AG04450 (cell line): ENCODE data around the gene MYO1E. TPM values are rescaled to one million over a fixed set of nuclear protein-coding genes. Genes with fewer than 3 reads are reported as not detected.

Experiments
- CTCF ChIA-PET: fragments of 300-600, 350-600 bp; formaldehyde crosslinking; extraction: SDS; loops from one replicate; lab custom pipeline; 2022; ENCODE audit warnings: antibody characterized with exemption, inconsistent platforms; lab: Charles Lee
- POLR2A ChIA-PET: fragments of 350-600 bp; formaldehyde crosslinking; extraction: SDS; loops from one replicate; lab custom pipeline; 2021; ENCODE audit warnings: antibody characterized with exemption, inconsistent platforms; lab: Yijun Ruan, JAX
- DNase-seq: peaks from one replicate; pipeline ENCODE4 v3.0.0-alpha.2; 2011; ENCODE audit warnings: low read depth, low spot score
- H3K27ac ChIP-seq: one replicate; pipeline ENCODE4 v1.5.1; 2012; ENCODE audit warnings: low read depth, low read length, control low read depth
- H3K27me3 ChIP-seq: one replicate; pipeline ENCODE4 v1.6.0; 2012; ENCODE audit warnings: low read length; ENCODE audit not compliant: control insufficient read depth, insufficient read depth
- H3K4me3 ChIP-seq: 2 replicates; pipeline ENCODE4 v1.5.1; 2011; ENCODE audit warnings: mild to moderate bottlenecking, low read depth, low read length, control low read depth
- H3K9me3 ChIP-seq: 2 replicates; pipeline ENCODE4 v1.5.1; 2012; ENCODE audit warnings: low read length; ENCODE audit not compliant: control insufficient read depth, insufficient read depth
- CTCF ChIP-seq: IDR thresholded peaks from 2 replicates; pipeline ENCODE4 v1.5.1; 2011; ENCODE audit warnings: low read depth, low read length, control low read depth, inconsistent platforms
- polyA plus RNA-seq: library from polyadenylated mRNA; depleted of rRNA; stranded (reverse); fragments of >200 nt; gene quantifications from 2 replicates; pipeline ENCODE4 v1.2.3, GENCODE V29; 2011

MYO1E gene
- polyA plus RNA-seq, 1 experiment = 49.1 TPM

- TF ChIP-seq CTCF = no peak
- DNase-seq = peak; percentile 41
- no peaks in the 10 kb centered on the region for H3K27me3 ChIP-seq
- ChIA-PET POLR2A (no interaction called here), CTCF (interaction anchor here (1.1 kb wide), 1 partner anchor 82 kb away, joined by 3 read pairs; no protein-coding TSS in a partner anchor)
- H3K9me3 ChIP-seq = no peaks in the 10 kb centered on the region
- peak overlapping the region; percentile 59 for H3K27ac ChIP-seq
- no peak overlapping the region for H3K4me3 ChIP-seq
Observed at GRCh38 chr15:59329570-59330350, 42.9 kb downstream of the MYO1E start.

GRCh38 chr15:59329091-59329490 is 43.6 kb downstream of the MYO1E start:
- Histone ChIP-seq H3K27ac (peak overlapping the region; percentile 59), H3K9me3 (no peaks in the 10 kb centered on the region), H3K4me3 (no peak overlapping the region), H3K27me3 (no peaks in the 10 kb centered on the region)
- ChIA-PET POLR2A (no interaction called here), CTCF (interaction anchor here (1.1 kb wide), 1 partner anchor 81 kb away, joined by 3 read pairs; no protein-coding TSS in a partner anchor)
- DNase-seq = no peak
- TF ChIP-seq CTCF = no peak

- CTCF ChIA-PET = no interaction called here
- H3K27me3 ChIP-seq = no peaks in the 10 kb centered on the region
- H3K4me3 ChIP-seq = no peak overlapping the region
- POLR2A ChIA-PET = no interaction called here
- H3K9me3 ChIP-seq = no peaks in the 10 kb centered on the region
- H3K27ac ChIP-seq = no peak overlapping the region
- DNase-seq = no peak
- TF ChIP-seq CTCF = no peak
Observed at GRCh38 chr15:59327942-59328341, 44.7 kb downstream of the MYO1E start.

- no peak for TF ChIP-seq CTCF
- CTCF ChIA-PET = no interaction called here
- Histone ChIP-seq H3K4me3 (no peak overlapping the region), H3K27ac (no peak overlapping the region), H3K27me3 (no peaks in the 10 kb centered on the region), H3K9me3 (no peaks in the 10 kb centered on the region)
- no peak for DNase-seq
- POLR2A ChIA-PET = no interaction called here
Observed at GRCh38 chr15:59326856-59327255, 45.8 kb downstream of the MYO1E start.

GRCh38 chr15:59322056-59322759 is 50.5 kb downstream of the MYO1E start:
- no peak for TF ChIP-seq CTCF
- CTCF ChIA-PET = no interaction called here
- Histone ChIP-seq H3K27ac (no peak overlapping the region), H3K4me3 (no peak overlapping the region), H3K27me3 (no peaks in the 10 kb centered on the region), H3K9me3 (no peaks in the 10 kb centered on the region)
- POLR2A ChIA-PET = no interaction called here
- DNase-seq = no peak
